ENCODE measurements around the gene CXCL5.

Gene CXCL5

GRCh38 chr4:73998040-73999011, at the start of gene CXCL5:
Gene CXCL5, minus strand, starts transcription at chr4:73998677. Its CDS starts 96 bp downstream, at chr4:73998581.
- no peak within 1 kb of the TSS for H3K27ac ChIP-seq
- no peak for TF ChIP-seq ZFX (IDR thresholded peaks at IDR 0.05)
- TF ChIP-seq, protein P1, sequence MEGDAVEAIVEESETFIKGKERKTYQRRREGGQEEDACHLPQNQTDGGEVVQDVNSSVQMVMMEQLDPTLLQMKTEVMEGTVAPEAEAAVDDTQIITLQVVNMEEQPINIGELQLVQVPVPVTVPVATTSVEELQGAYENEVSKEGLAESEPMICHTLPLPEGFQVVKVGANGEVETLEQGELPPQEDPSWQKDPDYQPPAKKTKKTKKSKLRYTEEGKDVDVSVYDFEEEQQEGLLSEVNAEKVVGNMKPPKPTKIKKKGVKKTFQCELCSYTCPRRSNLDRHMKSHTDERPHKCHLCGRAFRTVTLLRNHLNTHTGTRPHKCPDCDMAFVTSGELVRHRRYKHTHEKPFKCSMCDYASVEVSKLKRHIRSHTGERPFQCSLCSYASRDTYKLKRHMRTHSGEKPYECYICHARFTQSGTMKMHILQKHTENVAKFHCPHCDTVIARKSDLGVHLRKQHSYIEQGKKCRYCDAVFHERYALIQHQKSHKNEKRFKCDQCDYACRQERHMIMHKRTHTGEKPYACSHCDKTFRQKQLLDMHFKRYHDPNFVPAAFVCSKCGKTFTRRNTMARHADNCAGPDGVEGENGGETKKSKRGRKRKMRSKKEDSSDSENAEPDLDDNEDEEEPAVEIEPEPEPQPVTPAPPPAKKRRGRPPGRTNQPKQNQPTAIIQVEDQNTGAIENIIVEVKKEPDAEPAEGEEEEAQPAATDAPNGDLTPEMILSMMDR (conservative IDR thresholded peaks at IDR 0.05) = no peak

GRCh38 chr4:74047152-74047551, 48.7 kb upstream of the CXCL5 start:
- TF ChIP-seq ZFX (IDR thresholded peaks at IDR 0.05) = no peak
- TF ChIP-seq, protein P1 (conservative IDR thresholded peaks at IDR 0.05) = no peak

GRCh38 chr4:74045772-74046171, 47.3 kb upstream of the CXCL5 start:
- TF ChIP-seq, protein P1 (conservative IDR thresholded peaks at IDR 0.05) = no peak
- no peak for TF ChIP-seq ZFX (IDR thresholded peaks at IDR 0.05)
- H3K27ac ChIP-seq = no peak overlapping the region

More at GRCh38 chr4:74047152-74047551, 48.7 kb upstream of the CXCL5 start:
- no peak overlapping the region for H3K27ac ChIP-seq

- TF ChIP-seq, protein P1 (conservative IDR thresholded peaks at IDR 0.05) = no peak
- TF ChIP-seq ZFX (IDR thresholded peaks at IDR 0.05) = no peak
- H3K27ac ChIP-seq = no peak overlapping the region
These were observed 46.8 kb upstream of the CXCL5 start for GRCh38 chr4:74045247-74045646.

- TF ChIP-seq, protein P1 (conservative IDR thresholded peaks at IDR 0.05) = no peak
- TF ChIP-seq ZFX (IDR thresholded peaks at IDR 0.05) = no peak
- no peak overlapping the region for H3K27ac ChIP-seq
These were observed 46.2 kb upstream of the CXCL5 start for GRCh38 chr4:74044677-74045076.

GRCh38 chr4:74042681-74043080, 44.2 kb upstream of the CXCL5 start:
- no peak for TF ChIP-seq ZFX (IDR thresholded peaks at IDR 0.05)
- TF ChIP-seq, protein P1 (conservative IDR thresholded peaks at IDR 0.05) = no peak
- H3K27ac ChIP-seq = no peak overlapping the region

- no peak overlapping the region for H3K27ac ChIP-seq
These were observed 42.9 kb upstream of the CXCL5 start for GRCh38 chr4:74041418-74041817.

More at GRCh38 chr4:74041418-74041817, 42.9 kb upstream of the CXCL5 start:
- TF ChIP-seq, protein P1 (conservative IDR thresholded peaks at IDR 0.05) = no peak
- TF ChIP-seq ZFX (IDR thresholded peaks at IDR 0.05) = no peak

All from C4-2B (cell line).